Effector CD8-positive, alpha-beta T cell (primary cell): ENCODE measurements around the gene MSI1.

Experiments
- DNase-seq: peaks from one replicate; lab custom pipeline; 2025; lab: John Stamatoyannopoulos, UW

The MSI1 gene

DNA sequence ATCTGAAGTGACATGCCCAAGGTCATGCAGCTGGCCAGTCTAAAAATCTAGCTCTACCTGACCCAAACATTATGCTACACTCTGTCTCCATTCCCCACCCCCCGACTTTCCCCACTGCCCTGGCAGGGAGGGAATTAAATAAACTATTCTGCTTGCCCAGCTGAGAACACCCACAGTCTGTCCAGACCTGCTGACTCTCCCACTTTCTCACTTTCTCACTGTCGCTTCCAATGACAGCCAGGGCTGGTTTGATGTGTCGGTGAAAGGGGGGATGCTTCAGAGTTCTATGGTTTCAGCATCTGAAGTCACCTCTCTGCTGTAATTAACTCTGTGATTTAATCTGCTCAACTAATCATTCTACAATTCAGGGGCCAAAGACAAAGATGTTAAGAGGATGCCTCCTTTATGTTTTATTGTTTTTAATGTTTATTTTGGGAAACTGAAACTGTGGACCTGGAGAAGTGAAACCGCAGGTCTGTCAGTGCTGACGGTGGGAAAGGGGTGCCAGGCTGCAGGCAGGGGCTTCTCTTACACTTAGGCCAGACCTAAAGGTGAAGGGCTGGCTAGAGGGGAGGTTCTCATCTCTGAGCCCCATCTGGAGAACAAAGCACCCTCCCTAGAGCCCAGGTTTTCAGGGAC lies 8.1 kb upstream of the MSI1 start:
- no peak for DNase-seq

DNA sequence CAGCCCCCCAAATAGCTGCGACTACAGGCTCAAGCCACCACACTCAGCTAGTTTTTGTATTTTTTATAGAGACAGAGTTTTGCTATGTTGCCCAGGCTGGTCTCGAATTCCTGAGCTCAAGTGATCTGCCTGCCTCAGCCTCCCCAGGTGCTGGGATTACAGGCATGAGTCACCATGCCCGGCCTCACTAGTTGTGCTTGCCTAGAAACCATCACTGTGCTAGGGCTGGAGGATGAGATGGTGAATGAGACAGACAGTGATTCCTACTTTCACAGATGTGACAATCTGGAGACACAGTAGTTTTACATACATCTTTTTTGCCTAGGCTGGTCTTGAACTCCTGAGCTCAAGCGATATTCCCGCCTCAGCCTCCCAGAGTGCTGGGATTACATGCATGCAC lies 7.5 kb upstream of the MSI1 start:
- DNase-seq: no peak

DNA sequence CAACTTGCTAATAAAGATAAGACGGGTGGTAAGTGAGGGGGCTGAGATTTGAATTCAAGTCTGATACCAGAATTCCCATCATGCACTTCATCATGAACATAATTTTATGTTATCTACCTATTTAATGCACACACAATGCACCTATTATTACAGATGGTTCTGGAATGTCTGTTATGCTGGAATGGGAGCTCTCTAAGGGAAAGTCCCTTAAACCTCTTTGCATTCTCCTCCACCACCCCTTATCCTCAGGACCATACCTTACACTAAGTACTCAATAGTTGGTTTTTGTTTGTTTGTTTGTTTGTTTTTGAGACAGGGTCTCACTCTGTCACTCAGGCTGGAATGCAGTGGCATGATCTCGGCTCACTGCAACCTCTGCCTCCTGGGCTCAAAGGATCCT lies 7.0 kb upstream of the MSI1 start:
- no peak for DNase-seq

DNA sequence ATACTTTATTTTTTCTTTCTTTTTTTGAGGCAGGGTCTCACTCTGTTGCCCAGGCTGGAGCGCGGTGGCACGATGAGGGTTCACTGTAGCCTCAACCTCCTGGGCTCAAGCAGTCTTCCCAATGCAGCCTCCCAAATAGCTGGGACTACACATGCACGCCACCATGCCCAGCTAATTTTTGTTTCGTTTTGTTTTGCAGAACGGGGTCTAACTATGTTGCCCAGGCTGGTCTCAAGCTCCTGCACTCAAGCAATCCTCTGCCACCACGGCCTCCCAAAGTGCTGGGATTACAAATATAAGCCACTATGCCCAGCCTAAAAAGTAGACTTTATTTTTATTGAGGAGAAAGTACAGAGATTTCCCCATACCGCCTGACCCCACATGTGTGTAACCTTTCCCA lies 4.7 kb upstream of the MSI1 start:
- no peak for DNase-seq

DNA sequence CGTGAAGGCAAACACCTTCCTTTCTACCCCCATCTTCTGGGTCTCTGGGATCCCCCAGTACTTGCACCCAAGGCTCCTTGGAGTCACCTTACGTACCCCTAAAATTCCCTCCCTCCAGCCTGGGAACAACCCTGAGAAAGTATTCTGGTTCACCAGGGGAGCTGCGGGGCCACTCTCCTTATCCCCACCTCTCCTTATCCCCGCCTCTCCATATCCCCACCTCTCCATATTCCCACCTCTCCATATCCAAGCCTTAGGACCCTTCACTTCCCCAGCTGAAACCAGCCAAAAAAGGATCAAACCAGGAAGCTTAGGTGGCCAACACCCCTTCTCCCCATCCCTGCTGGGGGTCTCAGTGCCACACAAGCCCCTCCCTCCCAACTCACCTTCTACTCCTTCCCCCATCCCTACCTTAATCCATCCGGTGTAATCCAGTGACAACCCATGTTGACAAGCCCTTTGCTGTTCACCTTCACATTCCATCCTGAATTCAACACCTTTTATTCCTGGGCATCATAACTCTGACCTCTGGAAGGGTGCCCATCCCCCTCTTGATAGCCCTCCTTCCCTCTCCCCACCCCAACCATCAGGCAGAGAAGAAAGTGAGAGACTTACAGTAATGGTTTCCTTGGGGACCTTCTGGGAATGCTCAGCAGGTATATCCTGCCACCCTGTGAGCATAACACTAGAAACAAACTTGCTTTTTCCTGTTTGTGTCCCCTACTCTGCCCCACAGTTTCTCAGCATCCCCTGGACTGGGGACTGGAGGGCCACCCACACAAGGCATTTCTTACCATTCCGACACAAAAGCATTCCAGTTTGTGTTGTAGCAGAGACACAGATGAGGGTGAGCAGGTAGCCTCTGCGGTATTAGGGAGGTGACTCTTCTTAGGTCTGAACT lies 1.6 kb upstream of the MSI1 start:
- DNase-seq: no peak

DNA sequence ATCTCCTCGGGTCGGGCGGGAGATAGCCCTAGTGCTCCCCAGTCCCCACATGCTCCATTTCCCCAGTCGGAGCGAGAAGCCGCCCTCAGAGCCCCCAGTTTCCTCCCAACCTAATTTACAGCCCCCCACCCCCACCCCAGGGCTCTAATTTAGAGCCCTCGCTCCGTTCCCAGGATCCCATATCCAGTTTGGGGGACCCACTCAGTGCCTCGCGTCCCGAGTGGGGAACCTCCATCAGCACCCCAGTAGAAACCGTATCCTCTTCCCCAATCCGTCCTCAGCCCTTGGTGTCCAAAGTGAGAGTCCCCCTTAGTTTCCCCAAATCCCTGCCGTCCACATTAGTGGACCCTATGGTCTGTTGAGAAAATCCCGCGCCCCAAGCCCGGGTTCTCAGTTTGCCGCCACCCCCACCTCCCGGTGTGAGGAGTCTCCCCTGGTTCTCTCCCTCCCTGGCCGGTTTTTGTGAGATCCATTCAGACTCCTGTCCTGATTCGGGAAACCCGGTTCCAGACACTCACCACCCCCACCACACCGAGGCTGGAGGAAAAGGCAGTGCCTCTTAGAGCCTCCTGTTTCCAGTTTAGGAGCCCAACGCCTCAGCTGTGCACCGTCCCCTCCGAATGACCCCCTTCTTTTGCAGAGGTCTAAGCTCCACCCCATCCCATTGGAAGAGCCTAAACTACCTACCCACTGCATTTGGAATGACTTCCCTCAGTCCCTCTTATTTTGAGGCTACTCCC lies 809 bp upstream of the MSI1 start:
- no peak for DNase-seq

DNA sequence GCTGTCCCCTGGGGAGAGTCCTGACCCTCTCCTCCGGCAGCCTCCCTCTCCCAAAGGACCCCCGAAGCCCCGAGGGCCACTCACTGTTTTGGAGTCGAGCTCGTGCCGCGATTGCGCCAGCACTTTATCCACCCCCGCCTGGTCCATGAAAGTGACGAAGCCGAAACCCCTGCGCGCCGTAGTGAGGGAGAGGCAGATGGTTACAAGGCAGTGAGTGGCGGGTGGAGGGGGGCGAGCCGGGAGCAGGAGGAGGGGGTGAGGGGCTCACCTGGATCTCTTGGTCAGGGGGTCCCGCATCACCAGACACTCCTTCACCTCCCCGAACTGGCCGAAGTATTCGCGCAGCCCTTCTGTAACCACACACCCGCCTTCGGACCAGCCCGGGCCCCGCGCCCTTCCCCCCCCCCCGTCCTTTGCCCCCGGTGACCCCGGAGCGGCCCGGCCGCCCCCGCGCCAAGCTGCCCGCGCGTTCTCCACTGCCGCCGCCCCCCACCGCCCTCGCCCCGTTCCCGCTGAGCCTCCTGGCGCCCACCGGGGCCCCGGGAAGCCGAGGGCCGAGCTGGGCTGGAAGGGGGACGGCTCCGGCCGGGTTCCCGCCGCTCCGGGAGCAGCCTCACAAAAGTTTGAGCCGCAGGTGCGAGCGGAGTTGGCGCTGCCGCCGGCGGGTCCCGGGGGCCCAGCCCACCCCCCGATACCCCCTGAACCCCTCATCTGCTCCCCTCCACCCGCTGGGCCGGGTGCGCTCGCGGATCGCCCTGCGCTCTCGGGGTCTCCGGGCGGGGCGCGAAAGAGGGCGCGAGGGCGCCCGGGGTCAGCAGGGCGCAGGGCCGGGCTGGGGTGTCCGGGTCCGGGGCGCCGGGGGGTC lies 808 bp downstream of the MSI1 start:
- no peak for DNase-seq

DNA sequence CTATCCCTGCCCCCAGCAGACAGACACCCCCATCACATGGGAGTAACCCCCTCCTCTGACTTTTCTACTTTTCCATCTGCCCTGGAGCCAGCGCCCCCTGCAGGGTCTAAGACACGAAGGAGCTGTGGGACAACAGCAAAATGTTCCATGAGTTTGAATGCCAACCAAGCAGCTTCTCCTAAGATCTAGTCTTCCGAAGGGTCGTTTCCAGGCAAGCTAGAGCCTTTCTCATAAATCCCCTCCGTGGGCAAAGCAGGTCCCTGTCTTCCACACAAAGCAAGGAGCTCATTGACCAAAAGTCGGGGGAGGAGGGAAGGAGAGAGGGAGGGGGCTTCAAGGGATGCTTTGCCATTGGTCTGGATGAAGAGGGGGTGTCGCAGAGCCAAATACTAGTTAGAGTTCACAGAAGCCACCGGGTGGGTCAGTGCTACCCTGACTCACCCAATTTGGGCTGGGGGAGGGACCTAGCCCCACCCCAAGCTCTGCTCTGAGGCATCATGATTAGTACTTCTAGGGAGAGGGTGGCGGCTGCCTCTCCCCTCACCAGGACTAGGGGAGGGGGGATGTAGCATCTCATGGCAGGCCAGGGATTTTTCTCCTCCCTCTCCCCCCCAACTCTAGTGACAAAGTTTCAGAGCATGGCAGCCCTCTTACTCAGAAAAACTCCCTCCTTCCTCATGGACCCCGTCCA lies 1.6 kb downstream of the MSI1 start:
- DNase-seq: no peak

DNA sequence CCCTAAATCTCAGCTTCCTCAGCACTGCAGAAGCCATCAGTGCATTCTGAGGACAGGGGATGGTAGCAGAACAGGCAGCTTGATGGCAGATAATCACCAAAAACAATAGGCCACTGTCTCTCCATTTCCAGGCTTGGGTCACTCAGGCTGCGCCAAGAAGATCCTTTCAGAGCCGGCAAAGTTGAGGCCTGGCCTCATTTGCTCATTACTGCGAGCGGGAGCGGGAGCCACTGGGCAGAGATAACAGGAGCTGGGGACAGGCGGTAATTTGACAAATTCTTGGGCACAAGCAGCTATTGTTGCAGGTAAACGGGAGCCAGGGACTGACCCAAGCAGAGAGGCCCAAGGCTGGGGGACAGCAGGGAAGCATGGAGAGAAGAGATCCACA lies 2.1 kb downstream of the MSI1 start:
- DNase-seq: no peak

DNA sequence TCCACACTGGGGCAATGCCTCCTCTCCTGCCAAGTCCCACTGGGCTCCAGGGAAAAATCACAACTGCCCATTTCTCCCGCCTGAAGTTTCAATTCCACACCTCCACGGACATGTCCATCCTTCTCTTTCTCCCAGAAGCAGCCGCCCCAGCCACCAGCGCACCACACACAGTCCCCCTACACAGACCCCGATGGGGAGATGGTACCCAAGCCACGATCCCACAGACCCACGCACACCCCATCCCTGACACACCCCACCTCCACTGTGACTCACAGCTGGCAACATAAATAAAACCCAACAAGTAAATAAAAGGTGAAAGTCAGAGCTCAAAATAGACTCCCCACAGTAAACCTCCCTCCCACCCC lies 2.6 kb downstream of the MSI1 start:
- DNase-seq: no peak

DNA sequence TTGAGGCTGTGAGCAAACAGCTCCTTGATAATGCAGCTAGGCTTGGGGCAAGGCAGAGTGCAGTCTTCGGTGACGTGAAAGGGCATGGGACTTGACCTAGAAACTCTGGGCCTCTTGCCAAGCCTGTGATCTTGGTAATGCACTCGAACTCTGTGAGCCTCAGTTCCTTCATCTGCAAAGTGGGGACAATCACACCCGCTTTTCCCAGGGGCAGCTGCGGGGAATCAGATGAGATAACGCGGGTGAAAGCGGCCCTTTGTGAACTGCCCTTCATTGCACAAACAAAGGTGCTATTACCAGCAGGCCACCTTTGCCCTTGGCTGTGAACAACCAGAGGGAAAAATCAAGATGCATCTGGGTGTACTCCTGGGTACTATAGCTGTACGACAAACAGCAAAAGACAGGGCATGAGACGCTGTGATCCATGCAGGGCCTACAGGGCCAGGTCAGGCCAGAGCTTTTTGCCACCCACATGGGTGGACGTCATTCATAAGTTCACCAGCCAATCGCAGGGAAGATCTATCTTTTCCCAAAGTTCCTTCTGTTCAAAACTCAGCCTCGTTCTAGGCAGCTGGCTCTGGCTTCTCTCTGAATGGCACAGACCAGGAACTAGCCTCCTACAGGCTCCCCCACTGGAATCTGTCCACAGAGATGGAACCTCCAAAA lies 3.2 kb downstream of the MSI1 start:
- DNase-seq: no peak

DNA sequence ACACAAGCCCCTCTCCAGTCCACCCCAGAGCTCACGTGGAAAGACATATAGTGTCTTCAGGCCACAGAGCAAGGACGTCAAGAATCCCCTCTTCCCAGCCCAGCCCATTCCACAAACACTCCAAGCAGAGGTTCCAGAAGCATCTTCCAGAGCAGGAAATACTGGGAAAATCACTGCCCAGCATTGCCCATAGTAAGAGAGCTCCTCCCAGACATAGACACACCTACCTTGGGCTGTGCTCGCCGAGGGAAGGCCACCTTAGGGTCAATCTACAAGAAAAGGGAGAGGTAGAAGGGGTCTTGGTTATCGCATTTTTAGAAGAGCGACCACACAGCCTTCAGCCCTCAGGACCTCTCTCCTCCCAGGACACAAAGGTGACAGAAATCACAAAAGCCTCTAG lies 4.5 kb downstream of the MSI1 start:
- DNase-seq: no peak

DNA sequence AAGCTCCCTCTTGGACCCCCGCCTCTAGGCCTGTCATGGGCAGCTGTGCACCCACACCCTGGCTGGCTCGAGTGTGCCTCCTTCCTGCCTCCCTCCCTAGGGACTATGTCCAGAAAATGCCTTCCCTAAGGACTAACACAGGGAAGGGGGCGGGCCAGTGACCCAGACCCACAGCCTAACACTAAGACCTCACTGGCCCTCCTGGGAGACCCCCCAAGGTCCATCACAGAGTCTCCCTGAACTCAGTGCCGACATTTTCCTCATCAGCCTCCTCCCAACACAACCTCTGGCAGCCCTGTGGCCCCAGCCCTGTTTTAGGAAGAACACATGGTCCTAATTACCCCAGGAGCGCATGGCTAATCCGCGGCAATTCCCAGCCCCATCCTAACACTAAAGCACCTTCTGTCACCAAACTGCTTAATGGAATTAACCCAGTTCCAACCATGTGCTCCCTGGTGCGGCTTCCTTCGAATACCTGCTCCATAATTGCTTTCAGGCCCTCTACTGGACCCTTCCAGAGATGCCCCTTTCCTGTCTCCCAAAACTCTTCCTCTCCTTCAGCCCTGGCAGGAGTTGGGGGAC lies 5.6 kb downstream of the MSI1 start:
- no peak for DNase-seq

DNA sequence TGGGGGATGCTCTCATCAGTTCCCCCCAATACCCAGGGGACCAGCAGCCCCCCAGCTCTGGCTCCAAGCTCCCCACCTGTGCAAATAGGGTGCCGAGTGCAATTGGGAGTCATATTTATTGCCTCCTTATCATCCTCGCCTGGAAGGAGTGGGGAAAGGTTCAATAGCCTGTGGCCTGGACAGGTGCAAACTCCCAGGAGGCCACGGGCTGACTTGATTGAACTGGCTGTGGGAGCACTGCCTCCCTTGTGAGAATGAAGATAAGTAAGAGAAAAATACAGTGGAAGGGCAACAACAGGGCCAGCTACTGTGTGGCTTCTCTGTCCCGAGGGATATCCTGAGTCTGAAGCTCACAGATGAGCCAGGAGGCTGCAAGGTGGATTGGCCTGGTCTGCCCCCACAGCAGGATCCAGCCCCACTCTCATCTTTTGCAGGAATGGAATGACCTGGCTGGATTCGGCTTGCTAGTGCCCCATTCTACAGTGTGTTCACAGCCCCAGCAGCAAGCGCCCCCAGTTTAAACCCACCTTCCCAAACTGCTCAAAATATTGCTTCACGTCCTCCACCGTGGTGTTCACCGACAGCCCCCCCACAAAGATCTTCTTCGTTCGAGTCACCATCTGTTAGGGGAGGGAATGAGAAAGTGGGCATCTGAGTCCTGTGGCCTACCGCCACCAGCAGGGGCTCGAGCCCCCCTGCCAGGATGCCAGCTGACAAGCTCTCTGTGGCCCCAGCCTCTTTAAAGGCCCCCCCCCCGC lies 6.3 kb downstream of the MSI1 start:
- no peak for DNase-seq

DNA sequence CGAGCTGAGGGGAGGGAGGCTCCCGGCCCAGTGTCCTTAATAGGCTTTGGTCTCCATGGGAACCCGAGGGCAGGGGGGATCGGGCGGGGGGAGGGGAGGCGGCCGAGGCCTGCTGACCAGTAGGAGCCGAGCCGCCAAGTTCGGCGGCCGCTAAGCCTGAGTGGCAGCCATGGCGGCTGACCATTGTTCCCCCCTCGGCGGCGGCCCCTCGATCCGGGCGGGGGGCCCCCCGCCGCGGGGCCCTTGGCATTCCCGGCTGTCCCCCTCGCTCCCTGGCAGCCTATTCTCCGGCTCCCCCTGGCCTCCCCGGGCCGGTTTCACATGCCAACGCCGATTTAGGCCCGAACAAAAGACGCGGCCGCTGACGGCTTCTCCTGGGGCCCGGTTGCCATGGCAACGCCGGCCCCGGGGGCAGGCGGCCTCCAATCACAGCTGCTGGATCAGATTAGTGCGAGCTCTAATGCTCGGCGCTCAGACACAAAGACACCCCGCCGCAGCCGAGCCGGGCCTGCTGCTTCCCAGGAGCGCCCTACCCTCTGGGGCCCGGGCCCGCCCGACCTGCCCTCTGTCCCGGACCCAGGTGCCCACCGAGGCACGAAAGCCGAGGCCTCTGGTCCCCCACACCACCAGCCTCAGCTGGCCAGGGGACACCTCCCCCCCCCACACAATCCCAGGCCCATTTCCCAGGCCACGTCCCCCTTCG lies 7.3 kb downstream of the MSI1 start:
- no peak for DNase-seq

DNA sequence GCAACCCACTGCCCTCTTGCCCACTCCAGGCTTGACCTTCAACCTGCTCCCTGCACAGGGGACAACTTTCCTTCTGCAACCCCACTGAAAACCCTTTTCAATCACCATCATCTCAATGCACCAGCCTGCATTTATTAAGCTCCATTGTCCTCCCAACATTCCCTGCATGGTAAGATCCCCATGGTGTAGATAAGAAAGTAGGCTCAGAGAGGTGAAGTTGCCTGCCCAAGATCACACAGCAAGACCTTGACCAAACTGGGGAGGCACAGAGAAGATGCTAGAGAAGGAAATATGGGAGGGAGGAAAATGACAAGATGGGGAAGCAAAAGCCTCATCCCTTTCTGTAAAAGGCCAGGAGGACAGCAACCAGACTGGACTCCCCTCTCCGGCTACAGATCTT lies 9.8 kb downstream of the MSI1 start:
- DNase-seq: no peak

DNA sequence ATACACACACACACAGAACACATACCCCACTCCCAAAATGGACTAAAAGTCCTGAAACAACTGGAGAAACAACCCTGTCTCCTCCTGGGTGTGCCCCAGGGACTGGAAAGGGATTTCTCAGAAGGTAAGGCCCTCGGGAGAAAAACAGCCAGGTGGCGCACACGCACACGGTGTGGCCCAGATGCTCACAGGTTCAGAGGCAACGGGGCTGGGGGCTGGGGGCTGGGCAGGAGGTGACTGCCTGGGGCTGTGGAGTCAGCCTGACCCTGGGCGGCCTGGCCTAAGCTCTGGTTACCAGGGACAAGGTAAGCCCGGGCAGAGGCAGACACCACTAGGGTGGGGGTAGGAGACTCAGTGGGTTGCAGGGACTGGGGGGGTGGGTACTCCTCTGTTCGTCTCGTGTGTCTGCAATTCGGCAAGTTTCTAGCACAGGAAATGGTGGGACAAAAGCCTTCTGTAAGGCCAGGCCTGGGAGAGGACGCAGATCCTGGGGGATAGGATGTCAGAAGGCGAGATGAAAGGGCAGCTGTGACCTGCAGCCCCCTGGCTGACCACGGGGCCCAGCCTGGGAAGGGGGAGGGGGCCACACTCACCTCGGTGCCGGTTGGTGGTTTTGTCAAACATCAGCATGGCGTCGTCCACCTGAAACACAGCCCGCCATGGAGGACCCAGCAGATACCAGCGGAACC lies 10.4 kb downstream of the MSI1 start:
- no peak for DNase-seq

DNA sequence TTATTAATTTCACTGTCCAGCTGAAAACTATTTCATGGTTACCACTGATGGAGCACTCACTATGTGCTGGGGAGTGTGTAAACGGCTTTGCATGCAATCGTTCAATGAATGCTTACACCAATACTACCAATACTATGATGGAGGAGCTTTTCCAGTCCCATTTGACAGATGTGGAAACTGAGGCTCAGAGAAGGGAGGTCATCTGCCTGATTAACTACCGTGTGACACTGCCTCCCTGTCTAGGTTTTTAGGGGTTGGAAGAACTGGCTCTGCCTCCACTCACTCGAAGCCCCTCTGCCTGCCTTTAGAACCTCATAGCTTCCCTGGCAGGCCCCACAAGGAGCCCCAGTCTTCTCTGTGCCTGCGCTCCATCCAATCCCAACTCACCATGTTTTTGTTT lies 11.9 kb downstream of the MSI1 start:
- DNase-seq: no peak
